IPS-20b (cell line): ENCODE measurements around the gene B3GNT3.
A peak's percentile ranks its signal among the peaks of the same experiment; 100 is the strongest.

Experiments
- H3K27ac ChIP-seq: one replicate; pipeline ENCODE4 v1.5.1; 2013; ENCODE audit warnings: low read length
- H3K27me3 ChIP-seq: 2 replicates; pipeline ENCODE4 v1.6.1; 2013; ENCODE audit warnings: mild to moderate bottlenecking, low read length, inconsistent platforms; ENCODE audit not compliant: insufficient read depth
- H3K36me3 ChIP-seq: 2 replicates; pipeline ENCODE4 v1.6.1; 2013; ENCODE audit warnings: low read depth, mild to moderate bottlenecking, inconsistent platforms, low read length, moderate library complexity; ENCODE audit not compliant: insufficient read depth
- H3K4me1 ChIP-seq: 2 replicates; pipeline ENCODE4 v1.6.1; 2013; ENCODE audit warnings: mild to moderate bottlenecking, control low read depth, inconsistent platforms, low read length, moderate library complexity; ENCODE audit not compliant: insufficient read depth
- H3K4me3 ChIP-seq: 2 replicates; pipeline ENCODE4 v1.5.1; 2013; ENCODE audit warnings: mild to moderate bottlenecking, low read length, inconsistent platforms
- H3K9ac ChIP-seq: 2 replicates; pipeline ENCODE4 v1.6.1; 2013; ENCODE audit warnings: low read depth, mild to moderate bottlenecking, inconsistent platforms, low read length, moderate library complexity
- H3K9me3 ChIP-seq: 2 replicates; pipeline ENCODE4 v1.6.1; 2013; ENCODE audit warnings: mild to moderate bottlenecking, low read depth, low read length, inconsistent platforms; ENCODE audit not compliant: insufficient read depth

B3GNT3 gene

DNA sequence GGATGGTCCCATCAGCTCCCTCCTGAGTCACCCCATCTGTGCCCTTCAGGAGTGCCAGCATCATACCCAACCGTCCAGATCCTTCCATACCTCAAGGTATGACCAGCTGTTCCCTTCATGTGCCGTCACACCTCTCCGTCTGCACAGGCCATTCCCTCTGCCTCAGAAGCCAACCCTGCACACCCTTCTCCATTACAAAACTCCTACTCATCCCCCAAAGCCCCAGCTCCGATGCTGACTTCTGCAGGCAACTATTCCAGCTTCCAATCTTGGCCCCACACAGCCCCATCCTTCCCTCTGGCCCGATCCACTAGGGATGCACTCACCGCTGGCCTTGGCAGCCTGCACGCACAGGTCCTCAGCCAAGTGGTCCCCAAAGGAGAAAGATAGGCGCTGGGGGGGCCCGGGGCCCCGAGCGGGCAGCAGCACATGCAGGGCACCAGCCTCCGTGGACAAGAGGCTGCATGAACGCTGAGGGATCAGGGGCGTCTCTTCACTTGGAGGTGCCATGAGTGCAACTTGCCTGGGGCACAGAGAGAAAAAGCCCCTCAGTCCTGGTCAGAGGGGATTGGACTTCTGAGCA, 49.1 kb downstream of the B3GNT3 start:
- H3K4me3 ChIP-seq: no peak overlapping the region
- H3K4me1 ChIP-seq: no peaks in the 10 kb centered on the region; the same call in 1 of the 2 replicates
- H3K27me3 ChIP-seq: peaks cover 53% of the 10 kb centered on the region
- H3K9ac ChIP-seq: no peak overlapping the region
- H3K27ac ChIP-seq: no peak overlapping the region
- no peaks in the 10 kb centered on the region for H3K36me3 ChIP-seq
- no peaks in the 10 kb centered on the region for H3K9me3 ChIP-seq

DNA sequence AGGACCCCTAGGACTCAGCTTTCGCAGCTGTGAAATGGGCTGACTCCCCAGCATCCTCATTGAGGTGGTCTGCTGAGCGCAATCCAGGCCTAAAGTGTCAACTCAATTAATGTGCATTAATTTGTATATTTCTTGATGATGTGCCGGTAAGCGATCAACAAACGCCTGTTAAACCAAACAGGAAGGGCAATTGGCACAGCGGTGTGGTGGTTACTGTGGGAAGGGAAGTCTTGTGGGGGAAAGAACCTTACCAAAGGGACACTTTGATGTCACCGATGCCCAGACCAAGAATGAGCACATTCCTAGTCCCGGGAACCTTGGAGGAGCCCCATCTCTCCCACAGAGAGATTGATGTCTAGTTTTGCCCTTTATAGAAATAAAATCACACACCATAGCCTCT, 51.2 kb downstream of the B3GNT3 start:
- Histone ChIP-seq H3K9me3 (no peaks in the 10 kb centered on the region), H3K36me3 (no peaks in the 10 kb centered on the region), H3K27me3 (peaks cover 35% of the 10 kb centered on the region), H3K4me1 (no peaks in the 10 kb centered on the region; the same call in 1 of the 2 replicates), H3K4me3 (no peak overlapping the region), H3K9ac (no peak overlapping the region), H3K27ac (no peak overlapping the region)

DNA sequence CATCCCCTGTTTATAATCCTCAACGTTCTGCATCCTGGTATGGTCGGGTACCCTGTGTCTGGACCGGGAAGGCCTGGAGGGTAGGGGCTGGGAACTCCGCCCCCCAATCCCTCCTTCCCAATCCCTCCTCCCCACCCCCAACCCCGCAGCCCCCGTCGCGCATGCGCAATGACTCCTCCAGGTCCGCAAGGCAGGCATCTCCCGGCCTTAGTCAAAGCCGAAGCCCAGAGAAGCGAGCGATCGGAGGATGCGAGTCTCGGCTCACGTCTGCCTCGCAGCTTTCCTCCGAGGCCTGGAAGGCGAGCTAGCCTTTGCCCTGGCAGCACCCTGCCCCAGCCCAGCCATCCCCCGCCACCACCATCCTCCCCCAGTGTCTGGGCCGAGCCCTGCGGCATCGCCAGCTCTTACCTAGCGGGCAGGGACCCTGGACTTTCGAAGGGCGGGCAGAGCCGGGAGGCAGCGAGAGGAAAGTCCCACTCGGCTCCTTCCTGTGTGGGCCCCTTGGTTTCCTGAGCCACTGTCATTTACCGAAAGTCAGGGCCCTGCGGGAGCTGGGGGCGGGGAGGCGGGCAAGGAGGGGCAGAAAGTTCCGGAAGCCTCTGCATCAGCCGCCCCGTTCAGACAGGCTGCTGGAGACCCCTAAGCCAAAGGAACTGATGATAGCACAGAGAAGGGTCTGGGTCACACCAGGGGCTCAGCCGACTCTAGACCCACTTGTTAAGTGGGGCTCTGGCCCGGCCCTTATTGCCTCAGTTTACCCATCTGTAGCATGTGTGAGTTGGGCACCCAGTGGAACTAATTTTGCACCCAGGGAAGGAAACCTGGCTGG, 52.8 kb downstream of the B3GNT3 start, which contains the start of gene JAK3:
TSS of gene JAK3 (minus strand) at position 445 of the 829 bp plus-strand sequence. CDS start 3,565 bp downstream, outside the sequence.
- Histone ChIP-seq H3K36me3 (no peaks in the 10 kb centered on the region), H3K27me3 (peaks cover 27% of the 10 kb centered on the region), H3K9me3 (no peaks in the 10 kb centered on the region), H3K27ac (no peak within 1 kb of the TSS), H3K4me1 (no peaks in the 10 kb centered on the region; the same call in 1 of the 2 replicates), H3K9ac (peak within 1 kb of the TSS; percentile 37; the same call in 1 of the 2 replicates), H3K4me3 (peak within 1 kb of the TSS; percentile 56; the same call in 1 of the 2 replicates)

DNA sequence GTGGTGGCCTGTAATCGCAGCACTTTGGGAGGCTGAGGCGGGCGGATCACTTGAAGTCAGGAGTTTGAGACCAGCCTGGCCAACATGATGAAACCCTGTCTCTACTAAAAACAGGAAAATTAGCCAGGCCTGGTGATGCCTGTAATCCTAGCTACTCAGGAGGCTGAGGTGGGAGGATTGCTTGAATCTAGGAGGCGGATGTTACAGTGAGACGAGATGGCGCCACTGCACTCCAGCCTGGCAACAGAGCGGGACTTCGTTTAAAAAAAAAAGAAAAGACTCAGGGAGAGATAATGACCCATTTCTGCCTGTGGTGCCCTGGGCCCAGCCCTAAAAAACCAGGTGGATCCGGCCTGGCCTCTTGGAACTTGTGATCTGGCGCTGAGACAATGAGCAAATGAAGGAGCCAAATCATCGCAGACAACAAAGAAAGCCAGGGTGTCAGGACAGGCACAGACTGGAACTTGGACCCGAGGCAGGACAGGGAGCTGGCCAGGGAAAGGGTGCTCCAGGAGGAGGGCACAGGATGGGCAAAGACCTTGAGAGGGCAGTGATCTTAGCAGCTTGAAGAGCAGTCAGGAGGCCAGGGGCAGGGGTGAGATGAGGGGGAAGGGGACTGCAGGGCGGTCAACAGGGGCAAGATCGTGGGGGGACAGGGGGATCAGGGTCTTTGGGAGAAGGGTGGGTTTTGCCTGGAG, 53.8 kb downstream of the B3GNT3 start:
- Histone ChIP-seq H3K4me3 (no peak overlapping the region), H3K4me1 (no peaks in the 10 kb centered on the region; the same call in 1 of the 2 replicates), H3K36me3 (no peaks in the 10 kb centered on the region), H3K27me3 (peaks cover 18% of the 10 kb centered on the region), H3K9ac (no peak overlapping the region), H3K9me3 (no peaks in the 10 kb centered on the region), H3K27ac (no peak overlapping the region)

DNA sequence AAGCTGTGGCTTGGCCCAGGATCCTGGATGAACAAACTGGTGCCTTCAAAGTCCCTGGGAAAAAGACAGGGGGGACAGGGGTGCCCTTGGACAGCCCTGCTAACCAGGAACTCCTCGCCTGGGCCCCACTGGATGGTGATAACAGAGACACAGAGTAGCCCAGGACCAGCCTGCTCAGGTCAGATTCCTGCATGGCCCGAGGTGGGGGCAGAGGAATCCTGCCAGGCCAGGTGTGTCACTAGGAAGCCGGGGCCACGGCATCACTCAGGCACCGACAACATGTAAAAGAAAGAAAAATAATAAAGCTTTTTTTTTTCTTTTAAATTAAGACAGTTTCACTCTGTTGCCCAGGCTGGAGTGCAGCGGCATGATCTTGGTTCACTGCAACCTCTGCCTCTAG, 59.1 kb downstream of the B3GNT3 start:
- Histone ChIP-seq H3K36me3 (no peaks in the 10 kb centered on the region), H3K9ac (no peak overlapping the region), H3K27ac (no peak overlapping the region), H3K9me3 (no peaks in the 10 kb centered on the region), H3K27me3 (peaks cover 4% of the 10 kb centered on the region), H3K4me3 (no peak overlapping the region), H3K4me1 (no peaks in the 10 kb centered on the region)

DNA sequence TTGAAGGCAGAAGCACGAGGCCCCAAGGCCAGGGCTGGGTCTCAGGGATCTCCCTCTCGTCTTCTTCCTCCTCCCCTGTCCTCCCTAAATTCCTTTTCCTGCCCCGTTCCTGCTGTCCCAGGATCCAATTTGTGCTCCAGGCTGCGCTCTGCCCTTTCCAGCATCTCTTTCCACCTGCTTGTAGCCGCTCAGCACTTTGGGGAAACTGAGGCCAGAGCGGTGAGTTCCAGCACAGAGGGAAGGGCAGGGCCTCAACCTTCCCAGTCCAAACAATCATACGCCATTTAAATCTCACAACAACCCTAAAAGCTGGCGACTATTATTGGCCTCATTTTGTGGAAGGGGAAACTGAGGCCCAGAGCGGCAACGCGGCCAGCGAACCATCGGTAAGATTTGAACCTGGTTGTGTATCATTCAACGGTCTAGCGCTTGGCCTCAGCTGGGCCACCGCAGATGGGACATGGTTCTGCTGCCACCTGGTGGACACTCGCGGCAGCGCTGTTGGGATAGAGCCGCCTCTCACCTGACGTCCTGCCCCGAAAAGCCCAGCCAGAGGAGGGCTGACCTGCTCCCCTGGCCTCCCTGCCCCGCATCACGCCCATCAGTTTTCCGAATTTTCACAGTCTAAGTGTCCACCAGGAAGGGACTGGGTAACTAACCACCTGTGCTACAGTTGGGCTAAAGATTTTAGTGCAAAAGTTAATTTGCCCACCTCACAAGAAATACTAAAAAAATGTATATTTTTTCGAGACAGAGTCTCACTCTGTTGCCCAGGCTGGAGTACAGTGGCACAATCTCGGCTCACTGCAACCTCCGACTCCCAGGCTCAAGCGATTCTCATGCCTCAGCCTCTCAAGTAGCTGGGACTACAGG, 60.6 kb downstream of the B3GNT3 start:
- Histone ChIP-seq H3K4me3 (no peak overlapping the region), H3K36me3 (peaks cover 5% of the 10 kb centered on the region), H3K9ac (no peak overlapping the region), H3K9me3 (no peaks in the 10 kb centered on the region), H3K27ac (no peak overlapping the region), H3K27me3 (peaks cover 4% of the 10 kb centered on the region), H3K4me1 (no peaks in the 10 kb centered on the region)

DNA sequence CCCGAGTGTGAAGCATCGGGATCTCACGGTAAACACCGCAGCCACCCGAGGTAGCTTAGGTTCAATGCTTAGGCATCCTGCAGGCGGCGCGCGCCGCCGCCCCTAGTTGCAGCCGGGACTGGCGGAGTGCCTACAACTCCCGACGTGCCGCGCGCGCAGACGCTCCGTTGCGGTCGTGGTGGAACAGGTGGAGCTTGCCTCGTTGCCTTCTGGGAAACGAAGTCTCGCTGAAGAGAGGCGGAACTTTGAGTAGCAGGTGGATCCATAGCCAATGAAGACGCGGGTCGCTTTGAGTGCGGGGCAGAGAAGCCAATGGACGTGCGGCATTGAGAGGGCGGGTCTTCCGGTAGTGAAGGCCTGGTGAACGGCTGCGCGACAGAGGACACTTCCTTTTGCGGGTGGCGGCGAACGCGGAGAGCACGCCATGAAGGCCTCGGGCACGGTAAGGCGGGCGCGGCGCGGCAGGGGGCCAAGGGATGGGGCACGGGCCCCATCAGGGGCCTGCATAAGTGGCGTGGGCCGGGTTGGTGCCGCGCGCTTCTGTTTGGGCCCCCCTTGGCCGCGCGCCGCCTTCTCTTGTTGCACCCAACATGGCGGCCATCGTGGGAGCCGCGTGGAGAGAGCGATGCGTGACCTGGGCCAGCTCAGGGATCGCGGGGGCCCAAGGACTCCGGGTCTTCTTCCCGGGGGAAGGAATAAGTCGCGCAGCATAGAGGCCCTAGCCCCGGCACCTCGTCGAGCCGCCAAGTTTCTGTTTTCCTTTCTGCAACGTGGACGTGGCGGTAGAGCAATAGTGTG, 64.8 kb downstream of the B3GNT3 start, which contains the start of gene RPL18A:
TSS of gene RPL18A (plus strand) at position 378 of the 798 bp plus-strand sequence. CDS start at position 425, 47 bp downstream.
- Histone ChIP-seq H3K36me3 (peaks cover 48% of the 10 kb centered on the region), H3K27me3 (peaks cover 4% of the 10 kb centered on the region), H3K9me3 (no peaks in the 10 kb centered on the region), H3K4me3 (peak within 1 kb of the TSS; percentile 93), H3K27ac (peak within 1 kb of the TSS; percentile 50), H3K4me1 (no peaks in the 10 kb centered on the region), H3K9ac (peak within 1 kb of the TSS; percentile 99)

DNA sequence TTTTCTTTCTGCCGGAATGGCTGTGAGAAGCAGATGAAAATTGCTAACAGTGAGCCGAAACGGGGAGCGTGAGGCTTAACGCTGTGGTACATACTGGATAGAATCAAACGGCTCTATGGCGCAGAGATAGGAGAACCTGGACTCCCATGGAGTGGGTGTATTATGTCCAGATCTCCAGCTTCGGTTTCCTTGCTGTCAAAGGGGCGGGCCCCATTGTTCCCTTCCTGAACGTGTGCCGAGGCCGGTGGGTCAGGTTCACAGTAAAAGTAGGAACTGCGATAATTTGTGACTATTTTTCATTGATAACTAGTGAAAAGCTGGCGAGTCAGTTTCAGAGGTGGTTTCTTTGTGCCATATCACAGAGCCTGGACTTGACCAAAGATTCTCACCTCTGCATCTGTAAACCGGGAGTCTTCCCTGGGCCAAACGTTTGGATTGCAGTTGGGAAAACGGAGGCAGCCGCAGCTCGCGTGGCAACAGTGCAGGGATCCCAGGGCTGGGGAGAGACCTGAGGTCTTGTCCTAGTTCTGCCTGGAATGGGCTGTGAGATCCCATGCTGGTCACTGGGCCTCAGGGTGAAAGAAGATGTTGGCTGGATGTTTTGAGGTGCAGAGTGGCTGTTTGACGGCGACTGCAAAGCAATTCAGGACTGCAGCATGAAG, 65.5 kb downstream of the B3GNT3 start:
- Histone ChIP-seq H3K9ac (peak overlapping the region; percentile 99), H3K4me3 (peak overlapping the region; percentile 93), H3K4me1 (no peaks in the 10 kb centered on the region), H3K36me3 (peaks cover 55% of the 10 kb centered on the region), H3K27me3 (no peaks in the 10 kb centered on the region; the same call in 1 of the 2 replicates), H3K9me3 (no peaks in the 10 kb centered on the region), H3K27ac (peak overlapping the region; percentile 50)

DNA sequence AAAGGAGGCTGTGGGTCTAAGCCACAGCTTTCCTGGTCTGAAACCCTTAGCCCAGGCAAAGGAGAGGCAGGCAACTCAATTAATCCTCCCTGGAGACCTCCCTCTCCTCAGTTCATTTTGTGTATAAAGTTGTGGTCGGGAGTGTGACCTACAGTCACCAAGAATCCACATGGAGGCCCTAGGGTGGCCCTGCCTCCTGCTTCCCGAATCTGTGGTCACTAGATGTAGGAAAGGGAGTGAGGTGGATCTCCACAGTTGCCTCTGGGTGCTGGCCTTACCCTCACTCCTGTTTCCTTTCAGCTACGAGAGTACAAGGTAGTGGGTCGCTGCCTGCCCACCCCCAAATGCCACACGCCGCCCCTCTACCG, 66.0 kb downstream of the B3GNT3 start:
- H3K9me3 ChIP-seq: no peaks in the 10 kb centered on the region
- H3K27ac ChIP-seq: peak overlapping the region; percentile 50
- H3K36me3 ChIP-seq: peaks cover 55% of the 10 kb centered on the region
- H3K4me1 ChIP-seq: no peaks in the 10 kb centered on the region
- no peaks in the 10 kb centered on the region for H3K27me3 ChIP-seq
- peak overlapping the region; percentile 99 for H3K9ac ChIP-seq
- peak overlapping the region; percentile 93 for H3K4me3 ChIP-seq
